ENCODE results near the gene SNX15.
A peak's percentile ranks its signal among the peaks of the same experiment; 100 is the strongest.

Gene SNX15

GRCh38 chr11:65056999-65057398, 29.8 kb downstream of the SNX15 start:
- no peak for DNase-seq (ENCODE audit: low read depth)

GRCh38 chr11:65057526-65057925, 30.3 kb downstream of the SNX15 start:
- no peak for DNase-seq (ENCODE audit: low read depth)

GRCh38 chr11:65058012-65058411, 30.8 kb downstream of the SNX15 start:
- no peak for DNase-seq (ENCODE audit: low read depth)

GRCh38 chr11:65058419-65059054, 31.3 kb downstream of the SNX15 start, which contains the start of gene NAALADL1:
Gene NAALADL1 (minus strand): TSS chr11:65058553. CDS start chr11:65058521, 32 bp downstream.
- no peak for DNase-seq (ENCODE audit: low read depth)

- no peak for DNase-seq (ENCODE audit: low read depth)
Observed at GRCh38 chr11:65059523-65059922, 32.3 kb downstream of the SNX15 start.

- DNase-seq (ENCODE audit: low read depth), result no peak
Observed at GRCh38 chr11:65059959-65060824, 33.0 kb downstream of the SNX15 start.

- DNase-seq (ENCODE audit: low read depth), result no peak
Observed at GRCh38 chr11:65060913-65061408, 33.7 kb downstream of the SNX15 start.

- no peak for DNase-seq (ENCODE audit: low read depth)
Observed at GRCh38 chr11:65063532-65063931, 36.3 kb downstream of the SNX15 start.

GRCh38 chr11:65064847-65065240, 37.6 kb downstream of the SNX15 start:
- DNase-seq (ENCODE audit: low read depth), result no peak

- DNase-seq (ENCODE audit: low read depth), result no peak
Observed at GRCh38 chr11:65065851-65066250, 38.6 kb downstream of the SNX15 start.

- DNase-seq (ENCODE audit: low read depth), result no peak
Observed at GRCh38 chr11:65066315-65066714, 39.1 kb downstream of the SNX15 start.

GRCh38 chr11:65066805-65067291, 39.6 kb downstream of the SNX15 start:
- no peak for DNase-seq (ENCODE audit: low read depth)

GRCh38 chr11:65067446-65067845, 40.2 kb downstream of the SNX15 start:
- DNase-seq (ENCODE audit: low read depth), result no peak

GRCh38 chr11:65069217-65069616, 42.0 kb downstream of the SNX15 start:
- no peak for DNase-seq (ENCODE audit: low read depth)

GRCh38 chr11:65071907-65072630, 44.8 kb downstream of the SNX15 start:
- no peak for DNase-seq (ENCODE audit: low read depth)

GRCh38 chr11:65072631-65072966, 45.4 kb downstream of the SNX15 start:
- DNase-seq (ENCODE audit: low read depth), result no peak

- DNase-seq (ENCODE audit: low read depth), result no peak
Observed at GRCh38 chr11:65077451-65077850, 50.2 kb downstream of the SNX15 start.

- DNase-seq (ENCODE audit: low read depth), result peak; percentile 68
Observed at GRCh38 chr11:65078151-65078550, 50.9 kb downstream of the SNX15 start.

GRCh38 chr11:65078786-65079342, 51.6 kb downstream of the SNX15 start:
- DNase-seq (ENCODE audit: low read depth), result no peak

- no peak for DNase-seq (ENCODE audit: low read depth)
Observed at GRCh38 chr11:65083134-65083833, 56.0 kb downstream of the SNX15 start.

- peak; percentile 94 for DNase-seq (ENCODE audit: low read depth)
Observed at GRCh38 chr11:65083834-65084597, 56.8 kb downstream of the SNX15 start, which contains the start of the genes CDCA5 and ZFPL1. Gene CDCA5 (minus strand): TSS chr11:65084040. CDS start chr11:65083978, 62 bp downstream. Gene ZFPL1 (plus strand): TSS chr11:65084222. CDS start chr11:65084699, 477 bp downstream.
